ENCODE data around the gene LITAF. TPM values are rescaled to one million over a fixed set of nuclear protein-coding genes. Genes with fewer than 3 reads are reported as not detected.
"Not testable (repeated sequence)": the region's sequence is repeated elsewhere in the genome, so short reads cannot be mapped to it uniquely, and the experiment has no call there.

Gene LITAF
- total RNA-seq, 4 donors from 2014 or later, result 32.8 to 193 (median 101) TPM

GRCh38 chr16:11605891-11606290 is 19.2 kb upstream of the LITAF start:
- H3K27ac ChIP-seq, result peak overlapping the region in 1 of 4 donors; percentile 64
- DNase-seq, result no peak
- no peaks in the 10 kb centered on the region for H3K27me3 ChIP-seq
- in situ Hi-C loops (cut with MboI; ENCODE audit: low pct_ligation_motif_present in 1 of 4, low pct_unique_long_range_greater_than_20kb in 1 of 4, low sequenced_read_pairs in 3 of 4), result no loop called here
- intact Hi-C loops (cut with DNase I; ENCODE audit: low total_unique reads), result no loop called here
- peaks cover 0 to 29% (median 2%) of the 10 kb centered on the region in 4 donors for H3K4me1 ChIP-seq
- no peak for TF ChIP-seq POLR2AphosphoS5 (IDR thresholded peaks at IDR 0.05)
- TF ChIP-seq EP300 (IDR thresholded peaks at IDR 0.05; ENCODE audit: low read depth), result no peak
- no peak for TF ChIP-seq CTCF (IDR thresholded peaks at IDR 0.05)
- no peak for TF ChIP-seq POLR2A (IDR thresholded peaks at IDR 0.05)
- H3K36me3 ChIP-seq, result no peaks in the 10 kb centered on the region
- 92 to 95% methylated on average over 4 to 5 of the region's 5 CpGs for WGBS, 2 donors (ENCODE audit: low coverage in 1 of 2)
- H3K9me3 ChIP-seq, result no peaks in the 10 kb centered on the region
- no peak overlapping the region for H3K4me3 ChIP-seq

- Histone ChIP-seq H3K4me1 (peaks cover 0 to 29% (median 2%) of the 10 kb centered on the region in 4 donors), H3K9me3 (no peaks in the 10 kb centered on the region), H3K36me3 (no peaks in the 10 kb centered on the region), H3K4me3 (no peak overlapping the region), H3K27me3 (no peaks in the 10 kb centered on the region), H3K27ac (peak overlapping the region; percentile 54 to 64 (median 62))
- DNase-seq, result no peak
- WGBS, 2 donors (ENCODE audit: low coverage in 1 of 2), result 84 to 88% methylated on average over 7 to 8 of the region's 8 CpGs
- in situ Hi-C loops (cut with MboI; ENCODE audit: low pct_ligation_motif_present in 1 of 4, low pct_unique_long_range_greater_than_20kb in 1 of 4, low sequenced_read_pairs in 3 of 4), result no loop called here
- intact Hi-C loops (cut with DNase I; ENCODE audit: low total_unique reads), result no loop called here
- TF ChIP-seq EP300 (IDR thresholded peaks at IDR 0.05; ENCODE audit: low read depth), result no peak
- TF ChIP-seq POLR2A (IDR thresholded peaks at IDR 0.05), result no peak
- no peak for TF ChIP-seq CTCF (IDR thresholded peaks at IDR 0.05)
- no peak for TF ChIP-seq POLR2AphosphoS5 (IDR thresholded peaks at IDR 0.05)
Measured at GRCh38 chr16:11605564-11605886, 18.8 kb upstream of the LITAF start.

GRCh38 chr16:11604783-11605563 is 18.3 kb upstream of the LITAF start:
- H3K4me3 ChIP-seq, result no peak overlapping the region
- H3K36me3 ChIP-seq, result no peaks in the 10 kb centered on the region
- H3K27ac ChIP-seq, result peak overlapping the region; percentile 54 to 64 (median 62)
- 0 to 63% methylated on average over 1 to 21 of the region's 21 CpGs for WGBS, 2 donors (ENCODE audit: low coverage in 1 of 2)
- intact Hi-C loops (cut with DNase I; ENCODE audit: low total_unique reads) (no loop called here), in situ Hi-C loops (cut with MboI; ENCODE audit: low pct_ligation_motif_present in 1 of 4, low pct_unique_long_range_greater_than_20kb in 1 of 4, low sequenced_read_pairs in 3 of 4) (no loop called here)
- no peaks in the 10 kb centered on the region for H3K27me3 ChIP-seq
- no peaks in the 10 kb centered on the region for H3K9me3 ChIP-seq
- peaks cover 0 to 29% (median 2%) of the 10 kb centered on the region in 4 donors for H3K4me1 ChIP-seq
- TF ChIP-seq EP300 (IDR thresholded peaks at IDR 0.05; ENCODE audit: low read depth) (peak; percentile 36), POLR2A (IDR thresholded peaks at IDR 0.05) (no peak), POLR2AphosphoS5 (IDR thresholded peaks at IDR 0.05) (peak; percentile 40 to 71 (median 63))
- DNase-seq, result peak; percentile 54

GRCh38 chr16:11604296-11604695 is 17.6 kb upstream of the LITAF start:
- peak overlapping the region; percentile 54 to 64 (median 62) for H3K27ac ChIP-seq
- H3K4me1 ChIP-seq, result peaks cover 0 to 25% (median 2%) of the 10 kb centered on the region in 4 donors
- WGBS, 2 donors (ENCODE audit: low coverage in 1 of 2), result 87 to 100% methylated on average over 1 to 4 of the region's 4 CpGs
- H3K9me3 ChIP-seq; in situ Hi-C loops (cut with MboI; ENCODE audit: low pct_ligation_motif_present in 1 of 4, low pct_unique_long_range_greater_than_20kb in 1 of 4, low sequenced_read_pairs in 3 of 4); intact Hi-C loops (cut with DNase I; ENCODE audit: low total_unique reads); H3K4me3 ChIP-seq; DNase-seq; H3K36me3 ChIP-seq; H3K27me3 ChIP-seq: not testable (repeated sequence)

- no peak for DNase-seq
- Histone ChIP-seq H3K36me3 (no peaks in the 10 kb centered on the region), H3K4me3 (no peak overlapping the region), H3K27ac (peak overlapping the region; percentile 43 to 64 (median 58)), H3K27me3 (no peaks in the 10 kb centered on the region), H3K9me3 (no peaks in the 10 kb centered on the region), H3K4me1 (peaks cover 1 to 26% (median 3%) of the 10 kb centered on the region in 4 donors)
- 38 to 55% methylated on average over 7 to 12 of the region's 12 CpGs for WGBS, 2 donors (ENCODE audit: low coverage in 1 of 2)
- in situ Hi-C loops (cut with MboI; ENCODE audit: low pct_ligation_motif_present in 1 of 4, low pct_unique_long_range_greater_than_20kb in 1 of 4, low sequenced_read_pairs in 3 of 4), result no loop called here
- intact Hi-C loops (cut with DNase I; ENCODE audit: low total_unique reads), result no loop called here
- no peak for TF ChIP-seq POLR2A (IDR thresholded peaks at IDR 0.05)
- TF ChIP-seq CTCF (IDR thresholded peaks at IDR 0.05), result no peak
- TF ChIP-seq EP300 (IDR thresholded peaks at IDR 0.05; ENCODE audit: low read depth), result no peak
- no peak for TF ChIP-seq POLR2AphosphoS5 (IDR thresholded peaks at IDR 0.05)
Measured at GRCh38 chr16:11603331-11603750, 16.6 kb upstream of the LITAF start.
